HepG2 (cell line): ENCODE data around the gene DNM3. TPM values are rescaled to one million over a fixed set of nuclear protein-coding genes. Genes with fewer than 3 reads are reported as not detected.

Experiments
- ATAC-seq: fragments of 200-7000 bp; cut with Tn5 transposase; 3 replicates; pipeline ENCODE4 v1.9.1; 2020; ENCODE audit warnings: mild to moderate bottlenecking, moderate library complexity
- BruUV-seq: library from RNA; stranded (reverse); fragments of 400-500 nt; replicated peaks from 2 replicates; lab custom pipeline; 2021; lab: Mats Ljungman, UMichigan
- CTCF ChIA-PET: fragments of 300-600 bp; formaldehyde crosslinking; extraction: SDS; loops from one replicate; lab custom pipeline; 2021; ENCODE audit warnings: low total read pairs, inconsistent platforms, low intra/inter-chr PET ratio; lab: Yijun Ruan, JAX
- POLR2A ChIA-PET: fragments of 350-600 bp; sonication (Branson Sonifier 250); formaldehyde crosslinking; loops from one replicate; lab custom pipeline; 2020; ENCODE audit warnings: antibody characterized with exemption, inconsistent platforms; lab: Yijun Ruan, JAX
- DNase-seq: peaks from one replicate; pipeline ENCODE4 v3.0.0-alpha.2; 2015; ENCODE audit warnings: low spot score
- FAIRE-seq: peaks from 3 replicates; lab custom pipeline; 2011; peaks lifted over from hg19 to GRCh38; lab: Jason Lieb, UNC
- H2AFZ ChIP-seq: one replicate; pipeline ENCODE4 v1.6.1; 2011; ENCODE audit warnings: low read length, inconsistent platforms
- H3K27ac ChIP-seq: fragments of 300-600 bp; 3 replicates; pipeline ENCODE4 v1.8.0; 2011; ENCODE audit warnings: mixed run types, mild to moderate bottlenecking, mixed read lengths, low read length, inconsistent platforms; ENCODE audit not compliant: insufficient read depth; ENCODE audit errors: extremely low read length
- H3K27me3 ChIP-seq, 2 experiments: fragments of 200-600 bp in 1 of 2; 2 replicates in 1 of 2; 3 replicates in 1 of 2; pipeline versions ENCODE4 v1.6.0 to v1.8.0; 2011; ENCODE audit warnings: low read length in 2 of 2, mild to moderate bottlenecking in 2 of 2, moderate library complexity in 2 of 2, inconsistent platforms in 1 of 2; ENCODE audit not compliant: insufficient read depth in 2 of 2, control insufficient read depth in 1 of 2
- H3K36me3 ChIP-seq, 2 experiments: fragments of 200-600 bp in 1 of 2; replicated peaks in 1 of 2; 2 replicates in 1 of 2; 3 replicates in 1 of 2; pipeline versions ENCODE4 v1.5.1 to v1.8.0; 2011; ENCODE audit warnings: low read length in 2 of 2, inconsistent platforms in 1 of 2; ENCODE audit not compliant: insufficient read depth in 2 of 2, control insufficient read depth in 1 of 2
- H3K4me1 ChIP-seq: 2 replicates; pipeline ENCODE4 v1.5.1; 2012; ENCODE audit warnings: low read length, inconsistent platforms; ENCODE audit not compliant: insufficient read depth
- H3K4me2 ChIP-seq: 2 replicates; pipeline ENCODE4 v1.6.0; 2011; ENCODE audit warnings: low read depth, low read length, inconsistent platforms
- H3K4me3 ChIP-seq, 3 experiments: fragments of 200-600 bp in 1 of 3; sonication (generic), shearing (Covaris generic) in 1 of 3; replicated peaks in 1 of 3; 2 replicates each; pipeline ENCODE4 v1.5.1; 2011 to 2016; ENCODE audit warnings: low read length in 3 of 3, inconsistent platforms in 2 of 3, low read depth in 2 of 3, mild to moderate bottlenecking in 2 of 3, control low read depth in 1 of 3, mixed read lengths in 1 of 3; ENCODE audit not compliant: insufficient read depth in 1 of 3
- H3K79me2 ChIP-seq: one replicate; pipeline ENCODE4 v1.6.1; 2011; ENCODE audit warnings: low read length, inconsistent platforms; ENCODE audit not compliant: insufficient read depth
- H3K9ac ChIP-seq: 2 replicates; pipeline ENCODE4 v1.6.0; 2011; ENCODE audit warnings: mild to moderate bottlenecking, low read depth, low read length, inconsistent platforms; ENCODE audit not compliant: insufficient read depth
- H3K9me3 ChIP-seq: 2 replicates; pipeline ENCODE4 v1.5.1; 2012; ENCODE audit warnings: mild to moderate bottlenecking, low read length
- H4K20me1 ChIP-seq: 2 replicates; pipeline ENCODE4 v1.6.0; 2011; ENCODE audit warnings: inconsistent platforms, mild to moderate bottlenecking, low read length, moderate library complexity; ENCODE audit not compliant: insufficient read depth
- CTCF ChIP-seq: sonication (generic); formaldehyde crosslinking; IDR thresholded peaks from 2 replicates; pipeline ENCODE4 v1.5.0; 2020; ENCODE audit warnings: mild to moderate bottlenecking, missing genetic modification reagents, moderate library complexity
- FOXC1 ChIP-seq: sonication (generic); formaldehyde crosslinking; IDR thresholded peaks from 2 replicates; pipeline ENCODE4 v1.8.0; 2022; ENCODE audit warnings: mild to moderate bottlenecking, missing genetic modification reagents, borderline replicate concordance
- KLF16 ChIP-seq, 2 experiments: sonication (generic) in 1 of 2; formaldehyde crosslinking in 1 of 2; IDR thresholded peaks; 2 replicates each; pipeline versions ENCODE4 v1.6.1 to v1.8.0; 2016 to 2023; ENCODE audit warnings: missing genetic modification reagents in 2 of 2, missing compliant biosample characterization in 1 of 2
- SOX13 ChIP-seq, 3 experiments: fragments of 450-650 bp in 1 of 3; sonication (generic) in 1 of 3; formaldehyde crosslinking in 1 of 3; IDR thresholded peaks in 2 of 3; conservative IDR thresholded peaks in 1 of 3; 2 replicates each; pipeline versions ENCODE4 v1.5.0 to v1.6.1; 2016 to 2020; ENCODE audit warnings: antibody characterized with exemption in 1 of 3, mild to moderate bottlenecking in 1 of 3, missing compliant biosample characterization in 1 of 3, missing genetic modification reagents in 1 of 3, moderate library complexity in 1 of 3
- STAG1 ChIP-seq: sonication (generic); formaldehyde crosslinking; IDR thresholded peaks from 2 replicates; pipeline ENCODE4 v1.4.0; 2020; ENCODE audit warnings: missing genetic modification reagents
- WIZ ChIP-seq: sonication (generic); formaldehyde crosslinking; IDR thresholded peaks from 2 replicates; pipeline ENCODE4 v1.5.1; 2020; ENCODE audit warnings: mild to moderate bottlenecking, missing genetic modification reagents
- ZNF691 ChIP-seq: sonication (generic); formaldehyde crosslinking; IDR thresholded peaks from 2 replicates; pipeline ENCODE4 v1.4.0; 2020; ENCODE audit warnings: missing genetic modification reagents, low read depth, mild to moderate bottlenecking, borderline replicate concordance
- ZNF7 ChIP-seq: IDR thresholded peaks from 2 replicates; pipeline ENCODE4 v1.6.1; 2016; ENCODE audit warnings: missing biosample characterization, missing genetic modification reagents
- ZNF703 ChIP-seq: sonication (generic); formaldehyde crosslinking; IDR thresholded peaks from 2 replicates; pipeline ENCODE4 v1.5.1; 2020; ENCODE audit warnings: missing genetic modification reagents, mild to moderate bottlenecking, moderate library complexity, borderline replicate concordance
- ZNF790 ChIP-seq: sonication (generic); formaldehyde crosslinking; IDR thresholded peaks from 2 replicates; pipeline ENCODE4 v1.8.0; 2022; ENCODE audit warnings: missing genetic modification reagents, mild to moderate bottlenecking, borderline replicate concordance
- ZSCAN31 ChIP-seq: sonication (generic); formaldehyde crosslinking; IDR thresholded peaks from 2 replicates; pipeline ENCODE4 v1.5.0; 2020; ENCODE audit warnings: low read depth, mild to moderate bottlenecking, missing genetic modification reagents
- WGBS: methylation state at CpG from one replicate; pipeline ENCODE4 v1.1.6; 2017; ENCODE audit warnings: low lambda C conversion rate; 5-methylcytosine and 5-hydroxymethylcytosine counted together
- in situ Hi-C: cut with HindIII; loops from 2 replicates; pipeline ENCODE4 v1.10.0; 2017; ENCODE audit warnings: low pct_unique_long_range_greater_than_20kb; ENCODE audit not compliant: extremely low pct_ligation_motif_present
- intact Hi-C: fragments of 100-400 bp; cut with micrococcal nuclease; formaldehyde crosslinking; loops from one replicate; pipeline ENCODE4 v1.10.0; 2022; ENCODE audit not compliant: unreplicated experiment
- polyA plus RNA-seq, 8 experiments: library from polyadenylated mRNA; depleted of rRNA in 3 of 8; stranded (reverse) in 7 of 8; unstranded in 1 of 8; fragments of >200 nt; fragmentation: Illumina TruSeq in 4 of 8; extraction: Trizol in 4 of 8; gene quantifications; 2 replicates each; pipeline versions ENCODE4 v1.2.1 to v1.2.3, GENCODE V29; 2011 to 2016; ENCODE audit warnings: low read depth in 4 of 8, missing spikeins in 1 of 8, mixed read lengths in 1 of 8; ENCODE audit not compliant: insufficient read depth in 1 of 8
- total RNA-seq, 5 experiments: library from RNA; depleted of rRNA; stranded (reverse); fragments of >200 nt; fragmentation: Illumina TruSeq; extraction: Trizol; gene quantifications; 2 replicates each; pipeline ENCODE4 v1.2.3, GENCODE V29; 2016; ENCODE audit warnings: low read depth in 1 of 5
- TF ChIP-seq, protein P1 (sequence below), 2 experiments: sonication (generic) in 1 of 2; formaldehyde crosslinking in 1 of 2; IDR thresholded peaks; 2 replicates each; pipeline versions ENCODE4 v1.4.0 to v1.6.1; 2018 to 2020; ENCODE audit warnings: missing genetic modification reagents in 2 of 2, borderline replicate concordance in 1 of 2, low read depth in 1 of 2, mild to moderate bottlenecking in 1 of 2, missing biosample characterization in 1 of 2

The DNM3 gene
- total and polyA plus RNA-seq, 2 of the 13 experiments (the other 11 are each of a cell fraction or from before 2014, with no cell fraction given): 0.05 TPM; not detected in 1

GRCh38 chr1:171850651-171851350 is 9.5 kb downstream of the DNM3 start:
- peak; percentile 62 for TF ChIP-seq CTCF (CRISPR knock-in tag)
- peak; percentile 73 for TF ChIP-seq ZNF7 (CRISPR knock-in tag)
- no peak for TF ChIP-seq WIZ (CRISPR knock-in tag)
- TF ChIP-seq STAG1 (CRISPR knock-in tag): peak; percentile 46
- H3K9me3 ChIP-seq: no peaks in the 10 kb centered on the region
- ATAC-seq (peak; percentile 100), DNase-seq (peak; percentile 38), FAIRE-seq (no peak)
- no TSS peak for BruUV-seq
- no peaks in the 10 kb centered on the region for H3K36me3 ChIP-seq
- no peak overlapping the region for H3K9ac ChIP-seq
- intact Hi-C loops: no loop called here
- no peaks in the 10 kb centered on the region for H3K27me3 ChIP-seq
- ChIA-PET CTCF (no interaction called here), POLR2A (no interaction called here)
- H3K27ac ChIP-seq: no peak overlapping the region
- no peak overlapping the region for H2AFZ ChIP-seq
- peaks cover 6% of the 10 kb centered on the region for H3K4me1 ChIP-seq
- H3K79me2 ChIP-seq: no peaks in the 10 kb centered on the region
- in situ Hi-C loops: no loop called here
- no peaks in the 10 kb centered on the region for H4K20me1 ChIP-seq
- 8% methylated on average over 5 of the region's 5 CpGs for WGBS
- H3K4me3 ChIP-seq: no peak overlapping the region
- H3K4me2 ChIP-seq: peak overlapping the region; percentile 41; the same call in 1 of the 2 replicates

GRCh38 chr1:171852272-171852671 is 11.0 kb downstream of the DNM3 start:
- no peaks in the 10 kb centered on the region for H3K9me3 ChIP-seq
- ATAC-seq (no peak), FAIRE-seq (no peak), DNase-seq (no peak)
- H2AFZ ChIP-seq: no peak overlapping the region
- no peaks in the 10 kb centered on the region for H4K20me1 ChIP-seq
- intact Hi-C loops (no loop called here), in situ Hi-C loops (no loop called here)
- ChIA-PET POLR2A (interaction anchor here (1.7 kb wide), 1 partner anchor 71 kb away, joined by 4 read pairs; the partner anchor contains the start of gene METTL13), CTCF (no interaction called here)
- H3K9ac ChIP-seq: no peak overlapping the region
- H3K36me3 ChIP-seq: no peaks in the 10 kb centered on the region
- H3K4me3 ChIP-seq: no peak overlapping the region
- H3K4me1 ChIP-seq: peaks cover 6% of the 10 kb centered on the region
- H3K27ac ChIP-seq: no peak overlapping the region
- no peak overlapping the region for H3K4me2 ChIP-seq
- H3K79me2 ChIP-seq: no peaks in the 10 kb centered on the region
- no TSS peak for BruUV-seq
- no peaks in the 10 kb centered on the region for H3K27me3 ChIP-seq
- TF ChIP-seq KLF16 (CRISPR knock-in tag; IDR thresholded peaks at IDR 0.05): no peak
- no peak for TF ChIP-seq ZSCAN31 (CRISPR knock-in tag)
- TF ChIP-seq ZNF703 (CRISPR knock-in tag): no peak
- TF ChIP-seq ZNF790 (CRISPR knock-in tag): no peak
- TF ChIP-seq FOXC1 (CRISPR knock-in tag): no peak
- TF ChIP-seq, protein P1, sequence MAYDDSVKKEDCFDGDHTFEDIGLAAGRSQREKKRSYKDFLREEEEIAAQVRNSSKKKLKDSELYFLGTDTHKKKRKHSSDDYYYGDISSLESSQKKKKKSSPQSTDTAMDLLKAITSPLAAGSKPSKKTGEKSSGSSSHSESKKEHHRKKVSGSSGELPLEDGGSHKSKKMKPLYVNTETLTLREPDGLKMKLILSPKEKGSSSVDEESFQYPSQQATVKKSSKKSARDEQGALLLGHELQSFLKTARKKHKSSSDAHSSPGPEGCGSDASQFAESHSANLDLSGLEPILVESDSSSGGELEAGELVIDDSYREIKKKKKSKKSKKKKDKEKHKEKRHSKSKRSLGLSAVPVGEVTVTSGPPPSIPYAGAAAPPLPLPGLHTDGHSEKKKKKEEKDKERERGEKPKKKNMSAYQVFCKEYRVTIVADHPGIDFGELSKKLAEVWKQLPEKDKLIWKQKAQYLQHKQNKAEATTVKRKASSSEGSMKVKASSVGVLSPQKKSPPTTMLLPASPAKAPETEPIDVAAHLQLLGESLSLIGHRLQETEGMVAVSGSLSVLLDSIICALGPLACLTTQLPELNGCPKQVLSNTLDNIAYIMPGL (CRISPR knock-in tag; IDR thresholded peaks at IDR 0.05; ENCODE audit: borderline replicate concordance in 1 of 2, low read depth in 1 of 2): no peak
- no peak for TF ChIP-seq ZNF691 (CRISPR knock-in tag)
- TF ChIP-seq SOX13 (IDR thresholded peaks at IDR 0.05): no peak
- no peak for TF ChIP-seq SOX13 (CRISPR knock-in tag; conservative IDR thresholded peaks at IDR 0.05 in 1 of 2, IDR thresholded peaks at IDR 0.05 in 1 of 2)
